ENCODE results near the gene CACNA1C. TPM values are rescaled to one million over a fixed set of nuclear protein-coding genes. Genes with fewer than 3 reads are reported as not detected.
A peak's percentile ranks its signal among the peaks of the same experiment; 100 is the strongest.

The CACNA1C gene
- total RNA-seq, 1 donor from 2014 or later, result 6.8 TPM

DNA sequence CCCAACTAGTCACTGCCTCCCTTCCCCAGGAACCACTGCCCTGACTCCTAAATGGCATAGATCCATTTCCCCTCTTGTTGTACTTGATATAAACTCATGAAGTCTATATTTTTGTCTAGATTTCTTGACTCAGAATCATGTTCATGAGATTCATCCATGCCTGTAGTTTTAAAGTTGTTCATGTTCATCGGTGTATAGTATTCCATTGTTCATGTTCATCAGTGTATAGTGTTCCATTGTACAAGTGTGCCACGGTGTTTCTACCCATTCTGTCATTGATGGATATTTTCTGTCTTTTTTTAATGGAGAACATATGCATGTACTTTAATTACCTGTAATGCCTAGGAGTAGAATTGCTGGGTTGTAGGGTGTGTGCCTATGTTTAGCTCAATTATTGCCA, 261.7 kb downstream of the CACNA1C start:
- DNase-seq (ENCODE audit: low spot score), result no peak

DNA sequence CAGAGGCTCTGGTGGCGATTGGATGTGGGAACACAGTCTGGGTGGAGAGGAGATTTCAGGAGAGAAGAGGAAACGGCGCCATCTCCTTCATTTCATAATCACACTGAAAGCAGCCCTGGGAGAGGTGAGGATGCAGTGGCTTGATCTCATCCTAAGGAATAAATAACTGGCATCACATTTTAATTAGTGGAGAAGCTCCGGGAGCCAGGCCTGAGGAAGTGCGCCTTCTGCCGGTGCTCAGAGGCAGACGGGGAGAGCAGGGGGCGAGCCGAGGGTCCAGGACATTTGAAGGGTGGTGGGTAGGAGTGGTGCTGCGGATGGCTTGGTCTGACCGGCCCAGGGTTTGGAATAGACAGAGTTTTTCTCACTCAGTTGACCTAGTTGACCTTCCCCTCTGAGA, 265.0 kb downstream of the CACNA1C start:
- no peak for DNase-seq (ENCODE audit: low spot score)

DNA sequence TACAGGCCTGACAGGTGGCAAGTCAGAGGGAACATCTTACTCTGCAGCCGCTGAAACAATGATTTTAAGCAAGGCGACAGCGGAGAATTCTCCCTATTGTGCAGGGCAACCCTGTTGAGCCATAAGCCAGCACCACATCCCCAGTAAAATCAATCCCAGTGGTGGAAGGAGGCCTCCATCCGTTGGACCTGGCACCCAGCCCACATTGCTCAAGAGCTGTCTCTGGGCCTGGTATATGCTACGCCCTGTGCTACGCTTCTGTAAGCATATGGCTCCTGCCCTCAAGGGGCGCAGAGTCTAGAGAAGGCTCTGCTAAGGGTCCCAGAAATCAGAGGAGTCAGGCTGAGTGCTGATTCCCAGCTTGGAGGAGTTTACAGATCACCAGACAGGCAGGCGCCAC, 265.5 kb downstream of the CACNA1C start:
- no peak for DNase-seq (ENCODE audit: low spot score)

DNA sequence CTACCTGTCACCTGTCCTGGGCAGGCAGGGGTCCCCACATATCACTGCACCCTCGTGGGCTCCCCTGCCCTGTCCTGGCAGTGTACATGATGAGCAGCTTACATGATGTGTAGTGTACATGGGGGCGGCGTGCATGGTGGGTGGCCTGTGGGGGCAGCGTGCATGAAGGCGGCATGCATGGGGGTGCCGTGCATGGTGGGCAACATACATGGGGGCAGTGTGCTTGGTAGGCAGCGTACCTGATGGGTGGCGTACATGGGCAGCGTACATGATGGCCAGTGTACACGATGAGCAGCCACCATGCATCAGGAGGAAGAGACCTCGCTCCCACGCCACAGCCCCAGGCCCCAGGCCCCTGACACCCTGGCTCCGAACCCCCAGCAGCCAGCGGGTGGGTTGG, 266.3 kb downstream of the CACNA1C start:
- no peak for DNase-seq (ENCODE audit: low spot score)

DNA sequence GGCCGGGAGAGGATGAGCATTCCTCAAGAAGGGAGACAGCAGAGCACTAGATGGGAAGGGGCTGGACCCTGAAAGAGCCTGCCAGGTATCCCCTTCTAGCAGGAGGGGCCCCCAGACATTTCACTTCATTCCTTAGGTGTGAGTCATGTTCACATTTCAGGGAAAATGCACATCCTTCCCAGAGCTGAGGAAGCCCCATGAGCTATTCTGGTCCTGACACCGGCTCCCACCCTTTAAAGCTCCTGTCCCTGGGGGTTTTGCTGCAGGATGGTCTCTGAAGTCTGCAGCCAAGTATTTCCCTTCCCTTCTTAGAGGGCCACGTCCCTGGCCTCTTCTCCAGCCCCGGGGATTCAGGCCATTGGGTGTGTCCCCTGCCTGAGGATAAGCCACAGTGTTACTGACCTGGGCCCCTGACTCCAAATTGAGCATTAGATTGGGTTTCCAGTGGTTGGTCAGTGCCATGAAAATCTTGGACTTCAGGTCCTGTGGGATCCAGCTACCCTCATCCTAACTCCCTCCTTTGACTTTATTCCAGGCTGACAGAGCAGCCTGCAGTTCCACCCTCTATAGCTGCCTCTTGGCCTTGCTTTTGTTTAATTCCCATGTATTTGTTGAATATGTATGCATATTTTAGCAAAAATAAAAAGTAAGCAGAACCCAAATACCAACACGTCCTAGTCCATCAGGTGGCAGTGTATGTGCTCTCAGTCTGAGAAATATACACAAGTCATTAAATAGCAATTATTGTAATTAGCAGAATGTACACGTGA, 267.1 kb downstream of the CACNA1C start:
- no peak for DNase-seq (ENCODE audit: low spot score)

DNA sequence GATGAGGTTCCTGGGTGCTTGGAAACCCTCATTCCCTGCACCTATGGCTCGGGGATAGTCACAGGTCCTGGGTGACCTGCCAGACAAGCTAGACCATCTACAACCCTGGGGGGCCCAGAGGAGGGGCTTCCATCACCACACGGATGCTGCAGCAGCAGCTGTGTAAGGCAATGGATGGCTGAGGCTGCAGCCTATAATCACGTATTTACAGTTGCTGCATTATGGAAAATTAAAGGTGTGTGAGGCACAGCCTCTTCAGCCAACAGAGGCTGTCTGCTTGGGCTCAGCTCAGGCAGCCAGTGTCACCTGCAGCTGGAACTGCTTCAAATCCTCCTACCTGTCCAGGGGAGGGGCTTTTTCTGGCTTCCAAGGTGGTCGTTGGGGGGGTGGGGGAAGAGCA, 268.1 kb downstream of the CACNA1C start:
- no peak for DNase-seq (ENCODE audit: low spot score)

DNA sequence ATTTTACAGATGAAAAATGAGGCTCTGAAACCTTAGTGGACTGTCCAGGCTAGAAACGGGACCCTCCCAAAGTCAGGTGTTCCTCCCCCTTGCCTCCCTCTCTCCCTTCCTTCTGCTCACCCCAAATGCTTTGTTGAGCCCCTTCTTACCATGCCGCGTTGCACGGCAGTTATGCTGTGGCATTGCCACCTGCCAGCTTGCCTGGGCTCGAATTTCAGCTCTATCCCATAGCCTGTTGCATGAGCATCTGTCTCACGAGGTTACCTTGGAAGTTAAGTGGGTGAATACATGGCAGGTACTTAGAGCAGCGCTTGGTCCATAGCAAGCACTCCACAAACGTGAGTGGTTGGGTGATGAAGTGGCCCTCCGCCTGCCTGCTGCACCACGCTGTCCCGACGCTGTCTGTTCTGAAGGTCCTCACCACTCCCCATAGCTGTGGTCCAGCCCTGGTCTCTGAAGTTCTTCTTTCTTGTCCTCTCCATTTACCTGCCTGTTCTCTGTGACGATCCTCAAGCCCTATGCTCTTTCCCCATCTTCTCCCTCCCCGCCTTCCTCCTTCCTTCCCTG, 269.9 kb downstream of the CACNA1C start:
- no peak for DNase-seq (ENCODE audit: low spot score)

DNA sequence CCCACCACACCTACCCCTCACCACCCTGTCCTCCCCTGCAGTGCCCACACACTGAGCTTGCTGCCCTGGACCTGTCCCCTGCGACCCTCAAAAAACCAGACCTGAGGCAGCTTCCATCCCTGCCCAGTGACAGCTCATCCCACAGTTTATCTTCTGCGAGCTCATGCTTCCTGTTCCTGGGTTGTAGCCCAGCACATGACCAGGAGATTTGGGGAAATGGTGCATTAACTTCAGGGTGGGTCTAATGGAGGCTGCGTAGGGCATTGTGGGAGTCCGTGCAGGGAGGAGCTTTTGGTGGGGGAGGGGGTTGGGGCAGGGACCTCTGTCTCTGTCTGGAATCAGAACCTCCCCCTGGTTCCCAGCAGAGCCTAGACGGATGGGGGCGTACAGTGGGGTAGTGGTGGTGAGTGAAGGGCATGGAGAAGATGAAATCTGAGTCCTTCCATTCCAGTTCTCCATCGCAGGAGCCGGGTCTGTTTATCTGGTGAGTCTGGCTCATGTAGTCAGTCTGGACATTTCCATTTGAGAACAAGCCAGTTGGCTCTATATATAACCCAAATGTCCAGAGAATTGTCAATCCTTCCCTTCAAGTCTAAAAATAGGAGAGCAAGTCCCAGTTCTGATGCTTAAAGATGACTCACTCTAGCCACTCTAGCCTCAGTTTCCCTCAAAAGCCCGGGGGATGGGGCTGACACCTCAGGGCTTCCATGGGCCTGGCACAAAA, 270.9 kb downstream of the CACNA1C start:
- no peak for DNase-seq (ENCODE audit: low spot score)

DNA sequence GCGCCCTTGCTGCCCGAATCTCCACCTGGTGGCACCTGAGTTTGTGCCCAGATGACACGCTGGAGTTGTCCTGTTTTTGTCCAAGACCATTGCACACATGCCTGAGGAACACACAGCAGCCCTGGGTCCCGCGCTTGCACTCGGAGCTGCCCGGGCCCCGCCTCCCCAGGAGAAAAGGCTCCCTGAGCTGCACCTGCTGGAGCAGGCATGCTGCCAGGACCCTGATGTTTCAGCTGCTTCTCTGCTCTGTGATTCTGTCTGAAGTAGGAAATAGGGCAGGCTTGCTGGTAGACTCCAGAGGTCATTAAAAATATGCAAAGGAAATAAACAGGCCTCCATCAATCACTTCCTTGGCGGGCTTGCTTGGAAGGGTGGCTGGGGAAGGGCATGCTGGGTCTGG, 271.6 kb downstream of the CACNA1C start:
- no peak for DNase-seq (ENCODE audit: low spot score)

DNA sequence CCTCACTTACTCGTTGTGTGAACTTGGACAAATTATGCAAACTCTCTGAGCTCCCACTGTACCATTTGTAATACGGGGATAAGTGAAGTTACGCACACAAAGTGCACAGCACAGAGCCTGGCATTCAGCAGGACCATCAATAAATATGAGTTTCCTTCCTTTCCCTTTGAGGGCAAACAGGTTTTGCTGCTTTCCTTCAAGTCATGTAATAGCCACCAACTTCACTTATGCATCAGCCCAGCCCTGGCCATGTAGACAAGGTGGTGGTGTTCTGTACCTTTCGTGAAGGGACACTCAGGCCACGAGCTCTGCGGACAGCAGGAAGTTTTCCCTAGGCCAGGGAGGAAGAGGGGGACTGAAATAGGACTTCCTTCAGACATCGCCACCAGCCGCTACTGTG, 272.7 kb downstream of the CACNA1C start:
- DNase-seq (ENCODE audit: low spot score), result no peak

DNA sequence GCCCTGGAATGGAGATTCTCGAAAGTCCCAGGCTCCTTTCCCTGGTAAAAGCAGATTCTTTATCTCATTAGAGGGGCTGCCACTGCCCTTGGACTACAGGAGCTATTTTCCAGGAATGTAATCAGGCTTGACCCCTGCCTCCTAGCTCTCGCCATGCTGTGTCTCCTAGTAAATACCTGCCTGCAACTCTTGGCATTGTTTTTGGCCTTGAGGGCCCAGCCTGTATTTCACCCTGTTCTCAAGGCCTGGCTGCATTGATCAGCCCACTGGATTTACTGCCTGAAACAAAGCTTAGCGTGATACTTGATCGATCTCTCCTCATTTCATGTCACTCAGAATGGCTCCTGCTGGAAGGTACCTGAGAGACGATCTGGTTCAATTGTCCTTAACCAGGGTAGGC, 273.7 kb downstream of the CACNA1C start:
- DNase-seq (ENCODE audit: low spot score), result no peak

DNA sequence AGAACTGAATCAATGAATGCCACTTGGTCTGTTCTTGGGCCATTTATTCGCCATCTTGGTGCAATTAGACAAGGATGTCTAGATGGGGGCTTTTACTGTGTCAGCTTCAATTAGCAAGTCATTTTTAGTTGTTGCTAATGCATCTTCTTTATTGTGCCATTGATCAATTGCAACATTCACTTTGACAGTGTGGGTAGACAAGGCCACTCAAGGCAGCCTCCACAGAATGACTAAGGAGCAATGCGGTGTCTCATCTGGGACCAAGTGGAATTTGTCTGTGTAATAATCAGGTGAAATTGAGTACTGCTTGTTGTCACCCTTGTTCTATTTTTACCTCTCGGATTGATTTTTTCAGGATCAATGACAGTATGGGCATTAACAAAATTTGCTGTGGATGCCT, 275.9 kb downstream of the CACNA1C start:
- no peak for DNase-seq (ENCODE audit: low spot score)

DNA sequence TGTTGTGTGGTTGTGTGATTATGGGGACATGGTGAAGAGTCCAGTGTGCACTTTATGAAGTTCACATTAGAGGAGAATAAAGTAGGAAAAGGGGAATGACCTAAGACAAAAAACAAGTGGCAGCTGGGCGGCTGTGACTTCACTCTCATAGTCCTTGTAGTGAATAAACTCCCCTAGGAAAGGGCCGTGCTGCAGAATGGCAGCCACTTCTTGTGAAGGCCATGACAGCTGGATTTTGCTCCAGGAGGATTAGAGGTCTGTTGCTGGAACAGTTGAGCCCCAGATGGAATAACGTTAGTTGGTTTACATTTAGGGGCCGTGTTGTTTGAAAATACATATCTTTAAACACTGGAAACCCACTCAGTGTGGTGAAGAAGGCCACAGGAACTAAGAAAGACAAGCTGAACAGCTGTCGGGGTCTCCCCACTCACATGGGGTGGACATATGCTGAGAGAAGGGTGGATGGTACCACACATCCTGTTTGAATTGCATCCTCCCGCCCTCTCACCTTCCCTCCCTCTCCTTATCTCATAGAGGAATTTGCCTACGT, 276.9 kb downstream of the CACNA1C start:
- DNase-seq (ENCODE audit: low spot score), result peak; percentile 24

DNA sequence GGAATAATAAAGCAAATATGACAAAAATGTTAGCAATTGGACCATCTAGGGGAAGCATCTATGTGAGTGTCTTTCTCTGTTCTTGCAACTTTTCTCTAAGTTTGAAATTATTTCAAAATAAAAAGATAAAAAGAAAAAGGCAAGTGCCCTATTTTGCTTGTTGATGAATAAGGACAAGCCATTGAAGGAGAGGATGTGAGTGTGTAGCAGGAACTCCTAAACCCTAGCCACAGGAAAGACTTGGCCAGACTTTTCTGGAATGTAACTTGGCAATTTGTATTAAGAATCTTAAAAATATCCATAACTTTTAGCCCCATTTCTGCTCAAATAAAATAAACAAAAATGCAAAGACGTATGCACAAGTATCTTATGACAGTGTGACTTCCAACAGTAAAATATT, 279.4 kb downstream of the CACNA1C start:
- DNase-seq (ENCODE audit: low spot score), result no peak

DNA sequence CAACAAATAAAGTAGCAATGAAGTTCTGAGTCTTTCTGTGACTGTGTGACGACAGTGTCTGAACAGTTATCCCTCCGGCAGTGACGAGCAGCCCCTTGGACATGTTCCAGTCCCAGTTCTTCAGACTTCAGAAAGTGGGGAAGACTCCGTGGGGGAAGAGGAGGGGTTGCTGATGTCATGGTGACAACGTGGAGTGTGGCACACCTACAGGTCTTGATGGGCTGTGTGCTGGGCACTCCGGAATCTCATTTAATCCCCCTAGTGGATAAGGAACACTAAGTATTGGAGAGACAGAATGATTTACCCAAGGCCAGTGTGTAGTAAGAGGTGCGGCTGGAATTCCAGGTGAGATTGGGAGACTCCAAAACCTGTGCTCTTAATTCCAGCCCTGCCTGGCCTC, 280.2 kb downstream of the CACNA1C start:
- peak; percentile 73 for DNase-seq (ENCODE audit: low spot score)

DNA sequence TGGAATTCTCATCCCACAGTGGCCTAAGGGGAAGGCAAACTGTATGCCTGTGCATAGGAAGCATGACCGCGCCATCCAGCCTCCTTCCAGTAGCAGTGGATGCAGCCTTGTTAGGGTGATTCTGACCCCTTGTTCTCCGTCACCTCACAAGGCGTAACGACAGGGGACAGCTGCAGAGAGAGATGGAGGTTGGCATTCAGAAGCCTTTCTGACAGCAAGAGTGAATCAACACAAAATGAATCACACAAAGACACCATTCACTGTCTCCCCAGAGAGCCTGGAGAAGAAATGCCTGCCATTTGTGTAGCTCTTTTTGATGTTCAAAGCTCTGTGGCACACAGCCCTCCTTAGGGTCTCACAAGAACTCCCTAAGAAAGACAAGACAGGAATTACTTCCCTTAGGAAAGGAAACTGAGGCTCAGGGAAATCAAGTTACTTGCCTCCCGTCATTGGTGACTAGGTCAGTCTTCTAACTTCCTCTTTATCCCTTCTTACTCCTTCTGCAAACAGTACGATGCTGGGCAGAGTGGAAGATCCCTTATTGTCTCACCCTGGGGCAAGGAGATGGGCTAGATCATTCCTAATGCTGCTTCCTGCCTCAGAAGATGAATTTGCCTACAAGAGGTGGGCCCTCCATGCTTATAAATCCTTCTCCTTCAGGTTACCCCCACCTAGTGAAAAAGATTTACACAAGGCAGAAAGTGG, 280.9 kb downstream of the CACNA1C start:
- peak; percentile 11 for DNase-seq (ENCODE audit: low spot score)

DNA sequence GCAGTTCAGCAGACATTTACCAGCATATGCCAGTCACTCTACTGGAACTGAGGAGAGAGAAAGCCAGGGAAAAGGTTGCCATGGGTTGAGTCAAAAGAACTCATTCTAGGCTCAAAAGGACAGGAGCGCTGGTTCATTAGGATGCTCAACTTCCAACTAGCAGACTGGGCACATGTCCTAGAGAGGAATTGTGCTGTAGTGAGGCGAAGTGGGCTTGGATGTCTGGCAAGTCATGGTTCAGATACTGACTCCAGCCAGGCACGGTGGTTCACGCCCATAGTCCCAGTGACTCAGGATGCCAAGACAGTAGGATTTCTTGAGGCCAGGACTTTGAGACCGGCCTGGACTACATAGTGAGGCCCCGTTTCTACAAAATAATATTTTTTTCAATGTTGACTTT, 281.5 kb downstream of the CACNA1C start:
- DNase-seq (ENCODE audit: low spot score), result peak; percentile 28

DNA sequence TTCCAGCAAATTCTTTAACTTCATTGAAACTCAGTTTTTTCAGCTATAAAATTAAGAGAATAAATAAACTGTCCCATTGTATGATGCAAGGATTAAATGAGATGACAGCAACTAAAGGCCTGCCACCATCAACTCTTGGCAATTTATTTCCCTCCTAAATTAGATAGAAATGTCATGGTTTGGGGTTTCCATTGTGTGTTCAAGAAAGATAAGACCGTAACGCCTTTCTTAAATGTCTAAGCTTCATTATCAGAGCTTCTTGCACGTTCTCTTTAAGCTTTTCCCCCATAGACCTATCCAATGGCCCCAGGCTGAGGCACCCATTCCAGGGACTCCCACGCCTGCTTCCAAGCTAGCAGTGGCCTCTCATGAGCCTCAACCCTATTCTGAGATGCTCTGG, 281.9 kb downstream of the CACNA1C start:
- peak; percentile 30 for DNase-seq (ENCODE audit: low spot score)

DNA sequence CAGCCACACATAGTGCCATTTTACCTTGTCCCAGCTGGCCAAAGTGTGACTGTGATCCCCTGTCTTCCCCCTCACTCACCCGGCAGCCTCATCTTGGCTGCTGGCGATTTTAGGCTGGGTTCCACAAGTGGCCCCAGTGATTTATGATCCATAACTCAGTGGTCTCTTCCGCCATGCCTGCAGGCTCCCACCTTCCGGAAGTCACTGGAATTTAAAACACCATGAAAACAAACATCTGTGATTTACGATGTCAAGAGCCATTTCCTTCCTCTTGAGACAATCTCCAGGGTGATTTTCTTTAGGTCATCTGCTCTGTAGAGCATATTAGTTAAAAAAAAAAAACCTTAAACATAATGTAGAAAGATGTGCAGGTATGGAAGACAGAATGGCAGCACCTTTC, 282.3 kb downstream of the CACNA1C start:
- DNase-seq (ENCODE audit: low spot score), result no peak

DNA sequence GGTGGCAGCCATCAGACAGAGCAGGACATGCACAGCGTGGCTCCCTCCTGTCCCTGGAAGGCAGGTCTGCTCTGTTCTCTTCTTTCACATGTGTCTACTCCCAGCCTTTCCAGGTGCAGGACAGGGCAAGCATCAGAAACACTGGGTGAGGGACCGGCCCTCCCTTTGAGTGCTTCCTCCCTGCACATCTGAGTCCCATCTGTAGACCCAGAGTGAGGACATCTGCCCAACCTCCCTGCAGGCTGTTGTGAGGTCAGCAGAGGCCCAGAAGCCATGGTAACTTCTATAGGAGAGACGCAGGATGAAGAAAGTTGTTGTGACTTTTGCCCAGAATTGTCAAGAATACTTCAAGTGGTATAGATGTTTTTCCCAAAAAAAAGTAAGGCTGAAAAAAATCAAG, 282.7 kb downstream of the CACNA1C start:
- no peak for DNase-seq (ENCODE audit: low spot score)

DNA sequence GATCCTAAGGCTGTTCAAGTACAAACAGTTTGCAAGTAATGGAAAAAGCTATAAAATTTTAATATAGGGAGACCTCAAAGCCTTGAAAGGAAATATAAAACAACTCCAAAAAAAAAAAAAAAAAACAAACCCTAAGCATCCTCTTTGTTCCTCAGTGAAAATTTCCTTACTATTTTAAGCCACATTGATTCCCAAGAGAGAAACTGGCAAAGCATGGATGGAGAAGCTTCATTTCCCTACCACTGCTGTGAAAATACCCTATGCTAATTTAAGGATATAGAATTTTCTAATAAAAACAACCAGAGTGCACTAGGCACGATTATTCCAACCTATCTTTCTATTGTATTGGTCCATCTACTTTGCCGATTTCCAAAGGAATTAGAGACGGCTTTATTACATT, 283.1 kb downstream of the CACNA1C start:
- DNase-seq (ENCODE audit: low spot score), result no peak

DNA sequence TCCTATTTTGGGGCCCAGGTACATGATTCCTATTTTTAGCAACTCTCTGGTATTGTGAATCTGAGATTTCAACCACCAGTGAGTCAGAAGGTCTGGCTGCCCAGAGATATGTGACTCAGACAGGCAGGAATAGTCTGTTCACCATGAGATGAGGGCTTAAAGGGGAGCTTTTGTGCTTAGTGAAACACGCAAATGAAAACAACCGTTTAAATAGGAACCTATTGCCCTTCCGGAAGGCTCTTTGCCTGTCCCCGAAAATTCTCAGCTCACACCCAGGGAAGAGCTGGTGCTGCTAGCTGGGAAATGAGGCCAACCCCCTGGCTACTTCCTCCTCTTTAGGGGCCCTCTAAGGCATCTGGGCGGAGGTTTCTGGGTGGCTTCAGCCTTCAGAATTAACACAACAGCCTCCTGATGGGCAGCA, 283.6 kb downstream of the CACNA1C start:
- DNase-seq (ENCODE audit: low spot score), result peak; percentile 49

Data from mesenteric fat pad (tissue), 1 donor.